ENCODE results near the gene RNF152. TPM values are rescaled to one million over a fixed set of nuclear protein-coding genes. Genes with fewer than 3 reads are reported as not detected.

Gene RNF152
- total RNA-seq, 1 donor from 2014 or later = 137 TPM

DNA sequence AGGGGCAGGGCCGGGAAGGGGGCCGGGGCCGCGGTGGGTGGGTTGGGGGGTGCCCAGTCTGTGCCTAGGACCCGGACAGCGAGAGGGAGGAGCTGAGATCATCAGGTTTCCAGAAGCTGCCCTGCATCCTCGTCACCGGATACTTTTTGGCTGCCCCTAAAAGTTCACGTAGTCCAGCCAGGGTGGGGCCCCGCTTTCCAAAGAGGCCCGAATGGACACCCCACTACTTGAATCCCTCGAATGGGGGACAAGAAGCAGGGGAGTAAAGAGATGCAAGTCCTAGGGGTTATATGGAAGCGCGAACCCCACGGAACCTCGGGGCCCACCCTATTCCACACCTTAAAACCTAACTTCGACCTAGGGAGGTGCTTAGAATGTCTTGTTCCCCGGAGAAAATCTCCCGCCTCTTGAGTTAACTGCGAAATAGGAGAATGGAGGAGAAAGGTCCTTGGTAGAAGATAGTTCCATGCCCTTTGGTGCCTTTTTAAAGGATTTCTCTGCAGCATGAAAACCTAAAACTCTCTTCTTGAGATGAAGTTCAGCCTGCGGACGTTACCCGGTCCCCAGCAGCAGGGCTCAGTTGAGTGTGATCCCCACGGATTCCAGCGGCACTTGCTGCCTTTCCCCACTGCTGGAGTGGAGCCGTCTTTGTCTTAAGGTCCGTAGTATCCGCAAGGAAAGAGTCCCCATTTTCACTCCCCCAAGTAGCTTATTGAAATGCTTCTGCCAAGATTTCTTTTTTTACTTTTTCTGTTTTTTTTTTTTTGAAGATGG lies 2.1 kb upstream of the RNF152 start:
- TF ChIP-seq, protein P1, sequence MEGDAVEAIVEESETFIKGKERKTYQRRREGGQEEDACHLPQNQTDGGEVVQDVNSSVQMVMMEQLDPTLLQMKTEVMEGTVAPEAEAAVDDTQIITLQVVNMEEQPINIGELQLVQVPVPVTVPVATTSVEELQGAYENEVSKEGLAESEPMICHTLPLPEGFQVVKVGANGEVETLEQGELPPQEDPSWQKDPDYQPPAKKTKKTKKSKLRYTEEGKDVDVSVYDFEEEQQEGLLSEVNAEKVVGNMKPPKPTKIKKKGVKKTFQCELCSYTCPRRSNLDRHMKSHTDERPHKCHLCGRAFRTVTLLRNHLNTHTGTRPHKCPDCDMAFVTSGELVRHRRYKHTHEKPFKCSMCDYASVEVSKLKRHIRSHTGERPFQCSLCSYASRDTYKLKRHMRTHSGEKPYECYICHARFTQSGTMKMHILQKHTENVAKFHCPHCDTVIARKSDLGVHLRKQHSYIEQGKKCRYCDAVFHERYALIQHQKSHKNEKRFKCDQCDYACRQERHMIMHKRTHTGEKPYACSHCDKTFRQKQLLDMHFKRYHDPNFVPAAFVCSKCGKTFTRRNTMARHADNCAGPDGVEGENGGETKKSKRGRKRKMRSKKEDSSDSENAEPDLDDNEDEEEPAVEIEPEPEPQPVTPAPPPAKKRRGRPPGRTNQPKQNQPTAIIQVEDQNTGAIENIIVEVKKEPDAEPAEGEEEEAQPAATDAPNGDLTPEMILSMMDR (IDR thresholded peaks at IDR 0.05) = no peak
- H3K27me3 Mint-ChIP-seq (ENCODE audit: low read depth) = no peaks in the 10 kb centered on the region
- DNase-seq (ENCODE audit: low spot score) = no peak
- no peak overlapping the region for H3K27ac Mint-ChIP-seq (ENCODE audit: unreplicated experiment)
- H3K4me1 Mint-ChIP-seq (ENCODE audit: low read depth) = peaks cover 46% of the 10 kb centered on the region
- H3K36me3 Mint-ChIP-seq (ENCODE audit: low read depth) = peaks cover 8% of the 10 kb centered on the region
- peak overlapping the region; percentile 94 for H3K4me3 Mint-ChIP-seq (ENCODE audit: unreplicated experiment)
- H3K9me3 Mint-ChIP-seq (ENCODE audit: low read depth) = no peaks in the 10 kb centered on the region

DNA sequence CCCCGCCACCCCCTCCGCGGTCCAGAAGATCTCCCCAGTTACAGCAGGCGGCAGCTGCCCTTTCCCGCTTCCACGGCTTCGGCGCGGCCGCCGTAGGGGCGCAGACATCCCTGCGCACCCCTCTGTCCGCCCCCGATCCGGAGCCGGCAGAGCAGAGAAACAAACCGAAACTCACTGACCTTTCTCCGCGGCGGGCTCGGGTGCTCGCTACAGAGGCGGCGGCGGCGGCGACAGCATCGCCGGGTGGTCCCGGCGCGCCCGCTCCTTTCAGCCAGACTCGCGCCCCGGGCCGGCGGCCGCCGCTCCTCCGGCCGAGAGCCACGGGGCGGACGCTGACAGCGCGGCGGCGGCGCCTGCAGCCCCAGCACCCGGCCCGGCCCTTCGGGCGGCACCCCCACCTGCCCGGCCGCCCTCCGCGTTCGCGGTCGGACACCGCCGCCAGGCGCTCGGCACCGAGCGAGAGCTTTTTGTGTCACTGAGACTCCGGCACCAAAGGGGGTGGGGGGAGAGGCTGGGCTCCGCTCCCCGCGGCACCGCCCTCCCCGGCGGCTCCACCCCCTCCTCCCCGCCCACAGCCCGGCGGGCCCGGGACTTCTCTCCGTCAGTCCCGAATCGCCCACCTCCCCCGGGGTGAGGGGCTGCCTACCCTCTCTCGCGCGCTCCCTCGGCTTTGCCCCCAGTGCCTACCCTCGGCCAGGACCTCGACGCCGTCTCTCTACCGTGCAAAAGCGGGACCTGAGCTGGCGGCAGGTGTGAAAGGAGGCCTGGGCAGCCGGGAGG lies 1.4 kb upstream of the RNF152 start:
- H3K9me3 Mint-ChIP-seq (ENCODE audit: low read depth) = no peaks in the 10 kb centered on the region
- H3K27me3 Mint-ChIP-seq (ENCODE audit: low read depth) = no peaks in the 10 kb centered on the region
- H3K4me3 Mint-ChIP-seq (ENCODE audit: unreplicated experiment) = peak overlapping the region; percentile 94
- TF ChIP-seq, protein P1 (IDR thresholded peaks at IDR 0.05) = peak; percentile 40
- peak overlapping the region; percentile 65 for H3K27ac Mint-ChIP-seq (ENCODE audit: unreplicated experiment)
- peaks cover 8% of the 10 kb centered on the region for H3K36me3 Mint-ChIP-seq (ENCODE audit: low read depth)
- peaks cover 54% of the 10 kb centered on the region for H3K4me1 Mint-ChIP-seq (ENCODE audit: low read depth)
- DNase-seq (ENCODE audit: low spot score) = peak; percentile 91

DNA sequence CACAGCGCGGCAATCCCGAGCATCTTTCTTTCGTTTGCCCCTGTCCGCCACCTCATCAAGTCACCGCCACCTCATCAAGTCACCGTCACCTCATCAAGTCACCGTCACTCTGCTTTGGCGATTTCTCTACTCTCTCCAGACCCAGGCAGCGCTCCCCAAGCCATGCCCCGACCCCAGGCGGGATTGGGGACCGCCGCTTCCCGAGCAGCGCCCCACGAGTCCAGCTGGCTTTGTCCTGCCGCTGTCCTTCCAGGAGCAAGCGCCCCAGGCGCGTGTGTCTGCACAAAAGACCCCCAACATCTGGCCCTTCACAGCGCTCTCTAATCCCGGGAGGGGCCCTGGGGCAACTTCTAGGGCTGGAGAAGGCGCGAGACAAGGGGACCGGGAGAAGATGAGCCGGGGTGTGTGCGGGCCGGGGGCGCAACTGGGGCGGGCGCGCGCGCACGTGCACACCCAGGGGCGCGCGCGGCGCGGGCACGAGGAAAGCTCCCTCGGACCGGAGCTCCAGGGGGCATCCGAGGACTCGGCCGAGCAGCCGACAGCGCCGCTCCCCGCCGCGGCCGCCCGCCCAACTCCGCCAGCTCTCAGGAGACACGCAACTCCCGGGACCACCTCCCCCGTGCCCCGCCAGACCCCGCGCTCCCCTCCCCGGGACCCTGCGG lies 633 bp upstream of the RNF152 start:
- Mint-ChIP-seq H3K27ac (ENCODE audit: unreplicated experiment) (peak overlapping the region; percentile 60), H3K36me3 (ENCODE audit: low read depth) (peaks cover 8% of the 10 kb centered on the region), H3K9me3 (ENCODE audit: low read depth) (no peaks in the 10 kb centered on the region), H3K27me3 (ENCODE audit: low read depth) (no peaks in the 10 kb centered on the region), H3K4me3 (ENCODE audit: unreplicated experiment) (peak overlapping the region; percentile 94), H3K4me1 (ENCODE audit: low read depth) (peaks cover 55% of the 10 kb centered on the region)
- TF ChIP-seq, protein P1 (IDR thresholded peaks at IDR 0.05) = peak; percentile 49
- DNase-seq (ENCODE audit: low spot score) = peak; percentile 90

DNA sequence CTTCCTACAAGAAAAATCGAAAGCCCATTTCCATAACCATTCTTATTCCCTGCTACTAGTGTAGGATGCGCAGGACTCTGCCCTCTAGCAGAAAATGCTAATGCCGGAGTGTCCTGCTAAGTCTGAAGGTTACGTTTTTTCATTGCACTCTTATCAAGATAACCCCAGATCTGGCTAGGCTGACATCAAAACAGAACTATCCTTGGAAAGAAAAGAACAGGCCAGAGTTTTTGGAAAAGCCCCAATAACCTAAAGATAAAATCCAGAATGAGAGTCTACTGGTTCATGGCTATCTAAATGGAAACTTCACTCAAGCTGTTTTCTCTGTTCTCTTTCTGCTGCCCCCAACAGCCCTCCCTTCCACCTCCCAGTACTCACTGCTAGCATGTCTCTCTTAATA lies 913 bp downstream of the RNF152 start:
- Mint-ChIP-seq H3K27ac (ENCODE audit: unreplicated experiment) (peak overlapping the region; percentile 60), H3K9me3 (ENCODE audit: low read depth) (no peaks in the 10 kb centered on the region), H3K4me3 (ENCODE audit: unreplicated experiment) (peak overlapping the region; percentile 94), H3K36me3 (ENCODE audit: low read depth) (peaks cover 18% of the 10 kb centered on the region), H3K4me1 (ENCODE audit: low read depth) (peaks cover 64% of the 10 kb centered on the region), H3K27me3 (ENCODE audit: low read depth) (no peaks in the 10 kb centered on the region)
- DNase-seq (ENCODE audit: low spot score) = no peak
- TF ChIP-seq, protein P1 (IDR thresholded peaks at IDR 0.05) = no peak

DNA sequence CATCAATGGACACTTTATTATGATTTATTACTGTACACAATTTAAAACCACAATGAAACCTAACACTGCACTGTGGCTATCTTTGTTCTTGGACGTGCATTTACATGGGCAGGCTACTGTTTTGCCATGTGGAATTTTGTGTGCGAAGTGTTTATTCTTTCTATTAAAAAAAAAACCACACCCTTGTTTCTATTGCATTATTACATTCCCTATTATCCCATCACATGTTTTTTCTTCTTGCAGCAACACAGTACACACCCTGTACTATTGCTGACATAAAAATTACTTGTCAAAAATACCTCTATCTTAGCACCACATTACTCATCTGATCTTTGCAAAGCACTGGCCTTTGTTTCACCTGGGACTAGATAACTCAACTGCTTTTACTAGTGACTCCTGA lies 1.5 kb downstream of the RNF152 start:
- no peaks in the 10 kb centered on the region for H3K9me3 Mint-ChIP-seq (ENCODE audit: low read depth)
- peak overlapping the region; percentile 94 for H3K4me3 Mint-ChIP-seq (ENCODE audit: unreplicated experiment)
- H3K4me1 Mint-ChIP-seq (ENCODE audit: low read depth) = peaks cover 65% of the 10 kb centered on the region
- H3K36me3 Mint-ChIP-seq (ENCODE audit: low read depth) = peaks cover 22% of the 10 kb centered on the region
- TF ChIP-seq, protein P1 (IDR thresholded peaks at IDR 0.05) = no peak
- H3K27me3 Mint-ChIP-seq (ENCODE audit: low read depth) = no peaks in the 10 kb centered on the region
- H3K27ac Mint-ChIP-seq (ENCODE audit: unreplicated experiment) = no peak overlapping the region
- DNase-seq (ENCODE audit: low spot score) = no peak

All from chondrocyte (in vitro differentiated cells).